HG02970 (cell line): ENCODE data around the gene ZDHHC1.
A peak's percentile ranks its signal among the peaks of the same experiment; 100 is the strongest.

Experiments used
- ATAC-seq: cut with Tn5 transposase; IDR thresholded peaks from one replicate; pipeline ENCODE4 v1.9.1; 2021; ENCODE audit warnings: mild to moderate bottlenecking, moderate library complexity, moderate number of reproducible peaks; ENCODE audit not compliant: unreplicated experiment, low FRiP score

Gene ZDHHC1

GRCh38 chr16:67415872-67416793 is at the start of gene ZDHHC1:
Gene ZDHHC1, minus strand, starts transcription at chr16:67416477. Its CDS starts 8,702 bp downstream, at chr16:67407775.
- peak; percentile 43 for ATAC-seq

GRCh38 chr16:67464565-67464964 is 48.3 kb upstream of the ZDHHC1 start:
- no peak for ATAC-seq

GRCh38 chr16:67463691-67464090 is 47.4 kb upstream of the ZDHHC1 start:
- no peak for ATAC-seq

- ATAC-seq: no peak
These were observed 46.8 kb upstream of the ZDHHC1 start for GRCh38 chr16:67463059-67463458.

- no peak for ATAC-seq
These were observed 46.0 kb upstream of the ZDHHC1 start for GRCh38 chr16:67462279-67462655.

GRCh38 chr16:67461600-67462278 is 45.5 kb upstream of the ZDHHC1 start:
- no peak for ATAC-seq

GRCh38 chr16:67460961-67461360 is 44.7 kb upstream of the ZDHHC1 start:
- no peak for ATAC-seq

GRCh38 chr16:67460168-67460567 is 43.9 kb upstream of the ZDHHC1 start:
- no peak for ATAC-seq

- ATAC-seq: no peak
These were observed 43.5 kb upstream of the ZDHHC1 start for GRCh38 chr16:67459861-67460150.

- no peak for ATAC-seq
These were observed 43.0 kb upstream of the ZDHHC1 start for GRCh38 chr16:67459066-67459860.

- ATAC-seq: no peak
These were observed 41.9 kb upstream of the ZDHHC1 start for GRCh38 chr16:67458121-67458641.

GRCh38 chr16:67457611-67458010 is 41.3 kb upstream of the ZDHHC1 start:
- no peak for ATAC-seq

GRCh38 chr16:67456391-67457081 is 40.3 kb upstream of the ZDHHC1 start:
- no peak for ATAC-seq

GRCh38 chr16:67454852-67455251 is 38.6 kb upstream of the ZDHHC1 start:
- no peak for ATAC-seq

GRCh38 chr16:67454104-67454503 is 37.8 kb upstream of the ZDHHC1 start:
- ATAC-seq: no peak

GRCh38 chr16:67451704-67452435 is 35.6 kb upstream of the ZDHHC1 start:
- ATAC-seq: no peak

- ATAC-seq: no peak
These were observed 34.9 kb upstream of the ZDHHC1 start for GRCh38 chr16:67451061-67451703.

- ATAC-seq: no peak
These were observed 33.5 kb upstream of the ZDHHC1 start for GRCh38 chr16:67449739-67450138.

- ATAC-seq: no peak
These were observed 33.1 kb upstream of the ZDHHC1 start for GRCh38 chr16:67449336-67449735.
